Loucy (cell line): Measurements from ENCODE around the gene DIP2A.

ENCODE experiments used
- H2AFZ ChIP-seq: fragments of 200-600 bp; sonication (generic); 2 replicates; pipeline ENCODE4 v1.6.0; 2016; ENCODE audit warnings: antibody characterized with exemption, mild to moderate bottlenecking, low read length, moderate library complexity
- H3F3A ChIP-seq: fragments of 200-600 bp; 2 replicates; pipeline ENCODE4 v1.6.0; 2016; ENCODE audit warnings: antibody characterized with exemption, low read depth, mild to moderate bottlenecking
- H3K27me3 ChIP-seq: fragments of 200-600 bp; sonication (generic); 2 replicates; pipeline ENCODE4 v1.6.1; 2014; ENCODE audit warnings: low read length, mild to moderate bottlenecking; ENCODE audit not compliant: insufficient read depth, poor library complexity, severe bottlenecking
- H3K36me3 ChIP-seq: fragments of 200-600 bp; sonication (generic); 2 replicates; pipeline ENCODE4 v1.6.1; 2016; ENCODE audit warnings: low read length; ENCODE audit not compliant: insufficient read depth
- H3K4me1 ChIP-seq: fragments of 200-600 bp; sonication (generic); 2 replicates; pipeline ENCODE4 v1.5.1; 2014; ENCODE audit warnings: low read length, mild to moderate bottlenecking; ENCODE audit not compliant: insufficient read depth, poor library complexity, severe bottlenecking
- H3K4me2 ChIP-seq: fragments of 200-600 bp; sonication (generic); 2 replicates; pipeline ENCODE4 v1.6.0; 2014; ENCODE audit warnings: antibody characterized with exemption, low read length, low read depth, mild to moderate bottlenecking; ENCODE audit not compliant: poor library complexity, severe bottlenecking
- H3K4me3 ChIP-seq: fragments of 200-600 bp; sonication (generic); 2 replicates; pipeline ENCODE4 v1.5.1; 2014; ENCODE audit warnings: low read length, mild to moderate bottlenecking, mixed read lengths; ENCODE audit not compliant: poor library complexity, severe bottlenecking
- H3K79me2 ChIP-seq: fragments of 200-600 bp; sonication (generic); 2 replicates; pipeline ENCODE4 v1.6.1; 2014; ENCODE audit warnings: low read length; ENCODE audit not compliant: insufficient read depth
- H3K9ac ChIP-seq: fragments of 200-600 bp; sonication (generic); 2 replicates; pipeline ENCODE4 v1.6.0; 2014; ENCODE audit warnings: mild to moderate bottlenecking, low read depth, low read length, moderate library complexity; ENCODE audit not compliant: poor library complexity, severe bottlenecking
- H3K9me2 ChIP-seq: fragments of 200-600 bp; sonication (generic); replicated peaks from 2 replicates; pipeline ENCODE4 v1.6.1; 2016; ENCODE audit warnings: low read depth, low read length, mixed read lengths
- H3K9me3 ChIP-seq: fragments of 200-600 bp; sonication (generic); 2 replicates; pipeline ENCODE4 v1.6.1; 2014; ENCODE audit warnings: mild to moderate bottlenecking, antibody characterized with exemption, low read length, low read depth; ENCODE audit not compliant: insufficient read depth
- H4K20me1 ChIP-seq: fragments of 200-600 bp; sonication (generic); 2 replicates; pipeline ENCODE4 v1.6.0; 2014; ENCODE audit warnings: antibody characterized with exemption, low read length, mild to moderate bottlenecking; ENCODE audit not compliant: insufficient read depth, poor library complexity, severe bottlenecking
- EZH2phosphoT487 ChIP-seq: fragments of 200-600 bp; IDR thresholded peaks from 2 replicates; pipeline ENCODE4 v1.6.1; 2018; ENCODE audit warnings: antibody characterized with exemption, mild to moderate bottlenecking, moderate library complexity, borderline replicate concordance
- TF ChIP-seq, protein P1 (sequence below): fragments of 200-600 bp; sonication (generic); conservative IDR thresholded peaks from 2 replicates; pipeline ENCODE4 v1.5.1; 2014; ENCODE audit warnings: mild to moderate bottlenecking, antibody characterized with exemption, low read length

Gene DIP2A

DNA sequence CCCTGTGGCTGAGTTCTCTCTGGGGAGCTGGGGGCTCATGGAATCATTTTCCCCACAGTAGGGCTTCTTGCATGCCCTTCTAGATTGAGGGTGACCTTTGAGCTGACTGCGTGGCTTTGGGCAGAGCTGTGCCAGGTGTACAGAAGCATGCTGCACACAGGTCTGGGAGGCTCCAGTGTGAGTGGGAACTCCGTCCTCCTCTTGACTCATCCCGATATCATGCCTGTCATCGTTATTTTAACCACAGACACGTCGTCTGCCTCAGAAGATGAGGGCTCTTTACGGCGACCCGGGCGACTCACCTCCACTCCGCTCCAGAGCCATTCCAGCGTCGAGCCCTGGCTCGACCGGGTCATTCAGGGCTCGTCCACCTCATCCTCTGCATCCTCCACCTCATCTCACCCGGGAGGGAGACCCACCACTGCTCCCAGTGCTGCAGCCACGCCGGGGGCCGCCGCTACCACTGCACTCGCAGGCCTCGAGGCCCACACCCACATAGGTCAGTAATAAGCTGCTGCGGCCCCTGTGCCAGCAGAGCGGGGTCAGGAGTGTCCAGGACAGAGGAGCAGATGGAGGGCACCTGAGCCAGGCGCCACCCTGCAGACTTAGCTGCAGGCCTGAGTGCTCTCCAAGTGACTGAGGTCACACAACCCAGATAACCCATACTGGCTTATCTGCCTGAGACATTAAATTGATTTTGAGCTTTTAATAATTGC, 39.8 kb downstream of the DIP2A start:
- Histone ChIP-seq H3K4me1 (peaks cover 36% of the 10 kb centered on the region), H3F3A (0 out of 2 replicates have a peak, but pooled peaks cover 4% of the 10 kb centered on the region), H4K20me1 (no peaks in the 10 kb centered on the region), H2AFZ (no peak overlapping the region), H3K27me3 (no peaks in the 10 kb centered on the region), H3K9me2 (no peaks in the 10 kb centered on the region), H3K36me3 (peaks cover 39% of the 10 kb centered on the region), H3K79me2 (no peaks in the 10 kb centered on the region), H3K4me2 (no peak overlapping the region), H3K4me3 (no peak overlapping the region), H3K9me3 (no peaks in the 10 kb centered on the region), H3K9ac (no peak overlapping the region)
- no peak for TF ChIP-seq EZH2phosphoT487
- TF ChIP-seq, protein P1, sequence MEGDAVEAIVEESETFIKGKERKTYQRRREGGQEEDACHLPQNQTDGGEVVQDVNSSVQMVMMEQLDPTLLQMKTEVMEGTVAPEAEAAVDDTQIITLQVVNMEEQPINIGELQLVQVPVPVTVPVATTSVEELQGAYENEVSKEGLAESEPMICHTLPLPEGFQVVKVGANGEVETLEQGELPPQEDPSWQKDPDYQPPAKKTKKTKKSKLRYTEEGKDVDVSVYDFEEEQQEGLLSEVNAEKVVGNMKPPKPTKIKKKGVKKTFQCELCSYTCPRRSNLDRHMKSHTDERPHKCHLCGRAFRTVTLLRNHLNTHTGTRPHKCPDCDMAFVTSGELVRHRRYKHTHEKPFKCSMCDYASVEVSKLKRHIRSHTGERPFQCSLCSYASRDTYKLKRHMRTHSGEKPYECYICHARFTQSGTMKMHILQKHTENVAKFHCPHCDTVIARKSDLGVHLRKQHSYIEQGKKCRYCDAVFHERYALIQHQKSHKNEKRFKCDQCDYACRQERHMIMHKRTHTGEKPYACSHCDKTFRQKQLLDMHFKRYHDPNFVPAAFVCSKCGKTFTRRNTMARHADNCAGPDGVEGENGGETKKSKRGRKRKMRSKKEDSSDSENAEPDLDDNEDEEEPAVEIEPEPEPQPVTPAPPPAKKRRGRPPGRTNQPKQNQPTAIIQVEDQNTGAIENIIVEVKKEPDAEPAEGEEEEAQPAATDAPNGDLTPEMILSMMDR = no peak

DNA sequence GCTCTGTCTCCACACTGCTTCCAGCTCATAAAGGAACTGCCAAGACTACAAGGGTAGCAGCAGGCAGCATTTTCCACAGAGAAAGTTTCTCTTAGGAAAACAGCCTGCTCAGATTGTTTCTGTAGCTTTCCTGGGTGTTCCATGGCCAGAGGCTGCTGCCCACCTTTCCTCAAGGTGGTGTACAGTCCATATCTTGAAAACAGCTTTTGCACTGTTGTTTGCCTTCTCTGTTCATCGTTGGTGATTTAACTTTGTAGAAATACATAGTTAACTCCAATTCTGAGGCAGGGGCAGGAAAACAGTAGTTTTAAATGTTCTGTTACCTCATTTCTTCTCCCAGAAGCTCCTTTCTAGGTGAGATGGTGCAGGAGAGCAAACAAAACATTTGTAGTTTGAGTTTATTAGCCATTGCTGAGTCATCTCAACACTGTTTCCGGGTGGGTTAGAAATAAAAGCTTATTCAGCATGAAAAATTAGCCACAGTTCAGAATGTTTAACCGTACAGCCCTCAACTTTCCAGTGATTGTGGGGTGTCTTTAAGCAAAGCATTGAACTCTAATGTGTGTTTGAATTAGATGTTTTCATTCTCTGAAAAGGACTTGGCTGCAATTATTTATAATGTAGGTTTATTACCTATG, 41.7 kb downstream of the DIP2A start:
- TF ChIP-seq, protein P1 = no peak
- no peak for TF ChIP-seq EZH2phosphoT487
- Histone ChIP-seq H3K79me2 (no peaks in the 10 kb centered on the region), H2AFZ (no peak overlapping the region), H3K9me2 (no peaks in the 10 kb centered on the region), H3K9me3 (no peaks in the 10 kb centered on the region), H4K20me1 (no peaks in the 10 kb centered on the region), H3K9ac (peak overlapping the region; percentile 54), H3K4me2 (peak overlapping the region; percentile 65), H3K36me3 (peaks cover 39% of the 10 kb centered on the region), H3F3A (0 out of 2 replicates have a peak, but pooled peaks cover 4% of the 10 kb centered on the region), H3K27me3 (no peaks in the 10 kb centered on the region), H3K4me1 (peaks cover 37% of the 10 kb centered on the region), H3K4me3 (peak overlapping the region; percentile 41)

DNA sequence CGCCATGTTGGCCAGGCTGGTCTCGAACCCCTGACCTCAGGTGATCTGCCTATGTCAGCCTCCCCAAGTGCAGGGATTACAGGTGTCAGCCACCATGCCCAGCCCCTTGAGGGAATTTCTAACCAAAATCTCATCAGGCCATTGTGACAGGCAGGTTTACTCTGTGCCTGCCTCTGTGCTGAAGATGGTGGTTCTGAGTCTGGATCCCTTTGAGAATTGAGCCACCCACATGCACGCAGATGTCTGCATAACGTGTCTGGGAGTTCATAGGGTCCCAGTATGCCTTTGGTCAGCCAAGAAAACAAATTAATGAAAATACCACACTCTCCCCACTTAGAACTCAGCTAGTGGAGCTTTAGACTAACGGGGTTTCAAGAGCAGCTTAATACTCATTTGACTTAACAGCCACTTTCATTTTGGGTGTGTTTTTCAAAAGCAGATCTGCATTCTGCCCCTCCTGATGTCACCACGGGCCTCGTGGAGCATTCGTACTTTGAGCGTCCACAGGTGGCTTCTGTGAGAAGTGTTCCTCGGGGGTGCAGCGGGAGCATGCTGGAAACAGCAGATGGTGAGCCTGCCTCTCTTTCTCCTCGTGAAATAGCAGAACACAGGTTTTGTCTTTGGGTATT, 45.3 kb downstream of the DIP2A start:
- Histone ChIP-seq H4K20me1 (no peaks in the 10 kb centered on the region), H3K27me3 (no peaks in the 10 kb centered on the region), H3K9me3 (no peaks in the 10 kb centered on the region), H3K9ac (no peak overlapping the region), H3F3A (0 out of 2 replicates have a peak, but pooled peaks cover 4% of the 10 kb centered on the region), H3K4me1 (peaks cover 33% of the 10 kb centered on the region), H3K4me3 (no peak overlapping the region), H3K9me2 (no peaks in the 10 kb centered on the region), H3K79me2 (no peaks in the 10 kb centered on the region), H3K36me3 (peaks cover 26% of the 10 kb centered on the region; the same call in 1 of the 2 replicates), H2AFZ (no peak overlapping the region), H3K4me2 (no peak overlapping the region)
- TF ChIP-seq EZH2phosphoT487 = no peak
- TF ChIP-seq, protein P1 = no peak
